ENCODE results near the gene DLGAP1.

The DLGAP1 gene

DNA sequence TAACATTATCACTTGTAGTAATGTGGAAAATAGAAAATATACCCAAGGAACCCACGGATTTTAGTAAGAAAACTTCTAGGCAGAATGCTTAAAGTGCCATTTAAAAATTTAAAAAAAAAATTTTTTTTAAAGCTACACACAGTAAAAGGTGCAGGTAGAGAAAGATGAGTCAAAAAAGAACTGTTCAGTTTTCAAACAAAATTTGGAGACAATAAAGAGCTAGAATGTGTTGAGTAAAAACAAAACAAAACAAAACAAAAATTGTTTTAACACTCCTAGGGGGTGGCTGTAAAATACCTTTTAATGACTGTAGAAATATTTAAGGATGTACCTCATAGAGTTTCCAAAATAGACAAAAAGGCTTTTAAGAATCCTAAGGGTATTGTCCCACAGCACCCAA lies 793.1 kb downstream of the DLGAP1 start:
- H3K4me2 ChIP-seq (ENCODE audit: low read length): no peak overlapping the region
- no peaks in the 10 kb centered on the region for H3K36me3 ChIP-seq (replicated peaks; ENCODE audit: low read depth, low read length)
- no peak overlapping the region for H3K4me3 ChIP-seq (ENCODE audit: low read length)
- H4K20me1 ChIP-seq (ENCODE audit: insufficient read depth, low read length): no peaks in the 10 kb centered on the region
- H3K9ac ChIP-seq (ENCODE audit: low read length): no peak overlapping the region
- no peaks in the 10 kb centered on the region for H3K79me2 ChIP-seq (ENCODE audit: low read length)
- H3K27ac ChIP-seq (ENCODE audit: low read length): no peak overlapping the region
- no peaks in the 10 kb centered on the region for H3K27me3 ChIP-seq (ENCODE audit: low read depth, low read length)
- H2AFZ ChIP-seq (ENCODE audit: low read depth, low read length): no peak overlapping the region
- no peaks in the 10 kb centered on the region for H3K9me3 ChIP-seq (ENCODE audit: insufficient read depth, low read length)
- peaks cover 32% of the 10 kb centered on the region for H3K4me1 ChIP-seq (ENCODE audit: low read length)
- TF ChIP-seq EZH2phosphoT487 (IDR thresholded peaks at IDR 0.05; ENCODE audit: low read depth) (no peak), CTCF (IDR thresholded peaks at IDR 0.05; ENCODE audit: low read depth, low read length) (no peak)

- Histone ChIP-seq H3K27me3 (ENCODE audit: low read depth, low read length) (no peaks in the 10 kb centered on the region), H3K4me2 (ENCODE audit: low read length) (peak overlapping the region; percentile 27), H3K36me3 (replicated peaks; ENCODE audit: low read depth, low read length) (no peaks in the 10 kb centered on the region), H3K9me3 (ENCODE audit: insufficient read depth, low read length) (no peaks in the 10 kb centered on the region), H3K4me3 (ENCODE audit: low read length) (no peak overlapping the region), H3K4me1 (ENCODE audit: low read length) (peaks cover 29% of the 10 kb centered on the region), H2AFZ (ENCODE audit: low read depth, low read length) (peak overlapping the region; percentile 19; the same call in 1 of the 2 replicates), H3K27ac (ENCODE audit: low read length) (no peak overlapping the region), H4K20me1 (ENCODE audit: insufficient read depth, low read length) (no peaks in the 10 kb centered on the region), H3K79me2 (ENCODE audit: low read length) (no peaks in the 10 kb centered on the region), H3K9ac (ENCODE audit: low read length) (no peak overlapping the region)
- TF ChIP-seq EZH2phosphoT487 (IDR thresholded peaks at IDR 0.05; ENCODE audit: low read depth) (no peak), CTCF (IDR thresholded peaks at IDR 0.05; ENCODE audit: low read depth, low read length) (no peak)
Measured at GRCh38 chr18:3660739-3661515, 794.2 kb downstream of the DLGAP1 start.

DNA sequence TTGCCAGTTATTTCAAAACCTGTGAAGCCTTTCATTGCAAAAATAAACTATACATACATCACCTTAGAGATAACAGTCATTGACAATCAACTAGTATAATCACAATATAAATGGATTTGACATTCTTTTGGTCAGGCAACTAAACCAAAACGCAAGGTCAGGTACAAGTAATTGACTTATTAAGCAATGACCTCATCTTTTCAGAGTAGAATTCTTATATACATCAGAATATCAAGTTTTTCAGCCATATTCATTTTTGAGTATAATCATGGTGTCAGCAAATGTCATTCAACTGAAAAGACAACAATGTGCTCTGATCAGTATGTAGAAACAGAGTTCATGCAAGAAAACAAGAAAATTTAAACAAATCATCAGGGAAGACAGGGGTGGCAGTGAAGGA lies 796.6 kb downstream of the DLGAP1 start:
- Histone ChIP-seq H3K9me3 (ENCODE audit: insufficient read depth, low read length) (no peaks in the 10 kb centered on the region), H4K20me1 (ENCODE audit: insufficient read depth, low read length) (no peaks in the 10 kb centered on the region), H3K79me2 (ENCODE audit: low read length) (no peaks in the 10 kb centered on the region), H2AFZ (ENCODE audit: low read depth, low read length) (no peak overlapping the region), H3K27me3 (ENCODE audit: low read depth, low read length) (no peaks in the 10 kb centered on the region), H3K4me3 (ENCODE audit: low read length) (no peak overlapping the region), H3K9ac (ENCODE audit: low read length) (no peak overlapping the region), H3K4me1 (ENCODE audit: low read length) (peaks cover 11% of the 10 kb centered on the region), H3K4me2 (ENCODE audit: low read length) (no peak overlapping the region), H3K36me3 (replicated peaks; ENCODE audit: low read depth, low read length) (no peaks in the 10 kb centered on the region), H3K27ac (ENCODE audit: low read length) (no peak overlapping the region)
- TF ChIP-seq CTCF (IDR thresholded peaks at IDR 0.05; ENCODE audit: low read depth, low read length) (no peak), EZH2phosphoT487 (IDR thresholded peaks at IDR 0.05; ENCODE audit: low read depth) (no peak)

DNA sequence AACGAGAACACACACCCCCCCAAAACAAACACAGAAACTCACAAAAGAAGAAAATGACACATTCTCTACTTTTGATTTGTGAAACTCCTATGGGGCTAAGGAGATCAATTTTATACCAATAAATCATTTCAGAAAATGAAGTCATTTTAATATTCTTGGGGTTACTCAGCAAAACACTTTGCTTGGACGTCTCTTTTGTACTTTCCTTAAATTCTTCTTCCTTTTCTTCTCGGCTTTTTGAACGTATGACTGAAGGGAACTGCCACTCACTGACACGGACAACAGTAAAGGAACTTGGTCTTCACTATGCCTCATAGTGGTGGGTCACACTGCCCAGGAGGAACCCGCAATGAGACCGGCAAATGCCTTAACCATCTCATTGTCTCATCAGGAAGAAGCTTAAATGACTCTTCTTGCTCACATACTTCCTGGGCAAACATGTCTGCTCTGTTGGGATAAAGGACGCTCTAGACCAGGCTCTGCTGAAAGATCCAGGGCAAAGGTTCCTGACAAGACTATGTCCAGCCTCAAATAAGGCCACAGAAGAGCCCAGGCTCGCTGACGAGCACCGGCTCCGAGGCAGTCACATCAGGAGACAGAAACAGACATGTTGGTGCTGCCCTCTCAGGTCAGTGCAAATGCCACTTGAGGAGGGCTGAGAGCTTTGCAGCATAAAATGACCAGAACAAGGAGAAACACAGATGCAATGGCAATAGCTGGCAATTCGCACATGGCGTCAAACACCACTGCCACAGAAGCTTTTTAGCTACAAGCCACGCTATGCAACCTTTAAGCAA lies 799.7 kb downstream of the DLGAP1 start:
- H3K4me3 ChIP-seq (ENCODE audit: low read length): no peak overlapping the region
- TF ChIP-seq CTCF (IDR thresholded peaks at IDR 0.05; ENCODE audit: low read depth, low read length) (no peak), EZH2phosphoT487 (IDR thresholded peaks at IDR 0.05; ENCODE audit: low read depth) (no peak)
- no peaks in the 10 kb centered on the region for H3K9me3 ChIP-seq (ENCODE audit: insufficient read depth, low read length)
- H3K27ac ChIP-seq (ENCODE audit: low read length): no peak overlapping the region
- H3K36me3 ChIP-seq (replicated peaks; ENCODE audit: low read depth, low read length): no peaks in the 10 kb centered on the region
- peaks cover 6% of the 10 kb centered on the region for H3K4me1 ChIP-seq (ENCODE audit: low read length)
- H3K4me2 ChIP-seq (ENCODE audit: low read length): no peak overlapping the region
- no peak overlapping the region for H3K9ac ChIP-seq (ENCODE audit: low read length)
- no peaks in the 10 kb centered on the region for H3K79me2 ChIP-seq (ENCODE audit: low read length)
- H4K20me1 ChIP-seq (ENCODE audit: insufficient read depth, low read length): no peaks in the 10 kb centered on the region
- H3K27me3 ChIP-seq (ENCODE audit: low read depth, low read length): no peaks in the 10 kb centered on the region
- H2AFZ ChIP-seq (ENCODE audit: low read depth, low read length): no peak overlapping the region
